Neutrophil (primary cell): ENCODE measurements around the gene ULK2.

Source experiments
- H3K27ac ChIP-seq: fragments of 200-600 bp; sonication (generic); 2 replicates; pipeline ENCODE4 v1.5.1; 2016; ENCODE audit warnings: mild to moderate bottlenecking, moderate library complexity
- H3K27me3 ChIP-seq: fragments of 200-600 bp; sonication (generic); 2 replicates; pipeline ENCODE4 v1.6.0; 2016; ENCODE audit warnings: mild to moderate bottlenecking
- H3K36me3 ChIP-seq: fragments of 200-600 bp; sonication (generic); 2 replicates; pipeline ENCODE4 v1.5.1; 2017
- H3K4me1 ChIP-seq, 2 experiments: fragments of 200-600 bp in 1 of 2; sonication (generic) in 1 of 2; 1 replicate in 1 of 2; 2 replicates in 1 of 2; pipeline versions ENCODE4 v1.5.1 to v1.6.1; 2013 to 2016; ENCODE audit warnings: low read depth in 1 of 2, low read length in 1 of 2, mild to moderate bottlenecking in 1 of 2, moderate library complexity in 1 of 2; ENCODE audit not compliant: control insufficient read depth in 1 of 2, insufficient read depth in 1 of 2
- H3K4me3 ChIP-seq, 2 experiments: fragments of 200-600 bp in 1 of 2; sonication (generic) in 1 of 2; 1 replicate in 1 of 2; 2 replicates in 1 of 2; pipeline ENCODE4 v1.5.1; 2013 to 2016; ENCODE audit warnings: low read depth in 1 of 2, low read length in 1 of 2, mild to moderate bottlenecking in 1 of 2, moderate library complexity in 1 of 2
- H3K9me3 ChIP-seq: fragments of 200-600 bp; sonication (generic); 2 replicates; pipeline ENCODE4 v1.5.1; 2016
- CTCF ChIP-seq: fragments of 200-600 bp; sonication (generic); IDR thresholded peaks from 2 replicates; pipeline ENCODE4 v1.5.1; 2016; ENCODE audit warnings: antibody characterized with exemption

Gene ULK2

GRCh38 chr17:19733953-19734526, 133.7 kb downstream of the ULK2 start:
- no peaks in the 10 kb centered on the region for H3K9me3 ChIP-seq
- no peak overlapping the region for H3K4me3 ChIP-seq
- no peaks in the 10 kb centered on the region for H3K27me3 ChIP-seq
- H3K4me1 ChIP-seq = no peaks in the 10 kb centered on the region
- H3K36me3 ChIP-seq = no peaks in the 10 kb centered on the region
- no peak overlapping the region for H3K27ac ChIP-seq
- TF ChIP-seq CTCF = no peak

GRCh38 chr17:19731626-19732025, 136.1 kb downstream of the ULK2 start:
- H3K36me3 ChIP-seq = no peaks in the 10 kb centered on the region
- H3K9me3 ChIP-seq = no peaks in the 10 kb centered on the region
- no peaks in the 10 kb centered on the region for H3K4me1 ChIP-seq
- H3K4me3 ChIP-seq = no peak overlapping the region
- no peak for TF ChIP-seq CTCF
- no peaks in the 10 kb centered on the region for H3K27me3 ChIP-seq
- no peak overlapping the region for H3K27ac ChIP-seq

GRCh38 chr17:19730843-19731242, 136.9 kb downstream of the ULK2 start:
- no peaks in the 10 kb centered on the region for H3K4me1 ChIP-seq

GRCh38 chr17:19729900-19730299, 137.8 kb downstream of the ULK2 start:
- H3K4me1 ChIP-seq = peaks cover 3% of the 10 kb centered on the region in 2 experiments
- H3K36me3 ChIP-seq = no peaks in the 10 kb centered on the region
- H3K27me3 ChIP-seq = no peaks in the 10 kb centered on the region
- no peak overlapping the region for H3K27ac ChIP-seq
- TF ChIP-seq CTCF = no peak
- no peak overlapping the region for H3K4me3 ChIP-seq
- no peaks in the 10 kb centered on the region for H3K9me3 ChIP-seq

More at GRCh38 chr17:19730843-19731242, 136.9 kb downstream of the ULK2 start:
- Histone ChIP-seq H3K4me3 (no peak overlapping the region), H3K27ac (no peak overlapping the region), H3K27me3 (no peaks in the 10 kb centered on the region), H3K36me3 (no peaks in the 10 kb centered on the region), H3K9me3 (no peaks in the 10 kb centered on the region)
- no peak for TF ChIP-seq CTCF

GRCh38 chr17:19728084-19728495, 139.6 kb downstream of the ULK2 start:
- TF ChIP-seq CTCF = no peak
- Histone ChIP-seq H3K9me3 (no peaks in the 10 kb centered on the region), H3K4me3 (no peak overlapping the region), H3K27me3 (no peaks in the 10 kb centered on the region), H3K4me1 (peaks cover 9 to 13% of the 10 kb centered on the region in 2 experiments), H3K27ac (no peak overlapping the region), H3K36me3 (no peaks in the 10 kb centered on the region)
